DND-41 (cell line): Measurements from ENCODE around the gene PCNX1.

Source experiments
- CTCF ChIP-seq: IDR thresholded peaks from 2 replicates; pipeline ENCODE4 v1.5.1; 2012; ENCODE audit warnings: borderline replicate concordance, low read length, moderate library complexity, mild to moderate bottlenecking; ENCODE audit not compliant: poor library complexity, severe bottlenecking; ENCODE audit errors: extremely low read depth
- EZH2 ChIP-seq: IDR thresholded peaks from 3 replicates; pipeline ENCODE4 v1.6.1; 2012; ENCODE audit warnings: borderline replicate concordance, low read depth, mild to moderate bottlenecking, moderate library complexity, low read length, inconsistent platforms; ENCODE audit not compliant: severe bottlenecking

- no peak for TF ChIP-seq CTCF
- TF ChIP-seq EZH2, result no peak
Observed at GRCh38 chr14:71071042-71071441, 163.8 kb downstream of the PCNX1 start.
